IMR-90 (cell line): ENCODE results near the gene HNRNPM. TPM values are rescaled to one million over a fixed set of nuclear protein-coding genes. Genes with fewer than 3 reads are reported as not detected.

Source experiments
- ATAC-seq: fragments of 200-7000 bp; cut with Tn5 transposase; 2 replicates; pipeline ENCODE4 v1.9.1; 2020; ENCODE audit warnings: low read depth, mild to moderate bottlenecking, moderate library complexity
- BruUV-seq: library from RNA; stranded (reverse); fragments of 400-500 nt; replicated peaks from 2 replicates; lab custom pipeline; 2021; lab: Mats Ljungman, UMichigan
- CTCF ChIA-PET: fragments of 300-600 bp; formaldehyde crosslinking; extraction: SDS; loops from one replicate; lab custom pipeline; 2021; ENCODE audit warnings: antibody characterized with exemption; lab: Yijun Ruan, JAX
- POLR2A ChIA-PET: fragments of 300-600 bp; sonication (Branson Sonifier 250); formaldehyde crosslinking; loops from one replicate; lab custom pipeline; 2022; ENCODE audit warnings: antibody characterized with exemption; ENCODE audit not compliant: unreplicated experiment; lab: Charles Lee
- DNase-seq: peaks from one replicate; pipeline ENCODE4 v3.0.0; 2013
- H2AFZ ChIP-seq: replicated peaks from 2 replicates; pipeline ENCODE3; 2013; ENCODE audit warnings: low read length, mild to moderate bottlenecking; ENCODE audit not compliant: poor library complexity
- H2AK5ac ChIP-seq: 2 replicates; pipeline ENCODE4 v1.6.1; 2013; ENCODE audit warnings: low read depth, low read length, inconsistent platforms
- H2AK9ac ChIP-seq: replicated peaks from 2 replicates; pipeline ENCODE3; 2013; ENCODE audit warnings: mild to moderate bottlenecking, low read depth, low read length, moderate library complexity; ENCODE audit not compliant: poor library complexity
- H2BK120ac ChIP-seq: 2 replicates; pipeline ENCODE4 v1.6.1; 2013; ENCODE audit warnings: low read depth, low read length, inconsistent platforms
- H2BK15ac ChIP-seq: 3 replicates; pipeline ENCODE4 v1.6.1; 2013; ENCODE audit warnings: low read depth, low read length, inconsistent platforms
- H2BK20ac ChIP-seq: 2 replicates; pipeline ENCODE4 v1.6.1; 2013; ENCODE audit warnings: low read depth, mild to moderate bottlenecking, inconsistent platforms, low read length, moderate library complexity
- H2BK5ac ChIP-seq: 2 replicates; pipeline ENCODE4 v1.6.1; 2013; ENCODE audit warnings: mild to moderate bottlenecking, low read depth, low read length, inconsistent platforms; ENCODE audit not compliant: poor library complexity, severe bottlenecking
- H3K14ac ChIP-seq: replicated peaks from 2 replicates; pipeline ENCODE4 v1.6.1; 2013; ENCODE audit warnings: low read depth, low read length, inconsistent platforms
- H3K18ac ChIP-seq: 2 replicates; pipeline ENCODE4 v1.6.1; 2013; ENCODE audit warnings: low read depth, low read length, control low read depth
- H3K23ac ChIP-seq: 2 replicates; pipeline ENCODE4 v1.6.1; 2013; ENCODE audit warnings: low read depth, low read length, inconsistent platforms
- H3K27ac ChIP-seq: 2 replicates; pipeline ENCODE4 v1.5.1; 2013; ENCODE audit warnings: mild to moderate bottlenecking, control low read depth, low read length; ENCODE audit not compliant: insufficient read depth
- H3K27me3 ChIP-seq: 2 replicates; pipeline ENCODE4 v1.6.1; 2013; ENCODE audit warnings: low read length; ENCODE audit not compliant: control insufficient read depth, insufficient read depth
- H3K36me3 ChIP-seq: 2 replicates; pipeline ENCODE4 v1.6.1; 2013; ENCODE audit warnings: low read length, mixed read lengths; ENCODE audit not compliant: control insufficient read depth, insufficient read depth
- H3K4ac ChIP-seq: 2 replicates; pipeline ENCODE4 v1.6.1; 2013; ENCODE audit warnings: low read depth, low read length, inconsistent platforms
- H3K4me1 ChIP-seq: 2 replicates; pipeline ENCODE4 v1.6.1; 2013; ENCODE audit warnings: low read length, mixed read lengths; ENCODE audit not compliant: control insufficient read depth, insufficient read depth
- H3K4me2 ChIP-seq: 2 replicates; pipeline ENCODE4 v1.6.1; 2013; ENCODE audit warnings: low read depth, mild to moderate bottlenecking, control low read depth, low read length, moderate library complexity
- H3K4me3 ChIP-seq: 2 replicates; pipeline ENCODE4 v1.5.1; 2013; ENCODE audit warnings: low read depth, mild to moderate bottlenecking, control low read depth, low read length, moderate library complexity; ENCODE audit not compliant: insufficient read depth
- H3K56ac ChIP-seq: 2 replicates; pipeline ENCODE4 v1.6.1; 2013; ENCODE audit warnings: low read length, inconsistent platforms; ENCODE audit not compliant: insufficient read depth; ENCODE audit errors: extremely low read depth
- H3K79me1 ChIP-seq, 2 experiments: 2 replicates each; pipeline ENCODE4 v1.6.1; 2013; ENCODE audit warnings: low read length in 2 of 2, inconsistent platforms in 1 of 2, low read depth in 1 of 2
- H3K9ac ChIP-seq: 2 replicates; pipeline ENCODE4 v1.6.1; 2013; ENCODE audit warnings: low read depth, low read length, control low read depth
- H3K9me1 ChIP-seq: 2 replicates; pipeline ENCODE4 v1.6.1; 2013; ENCODE audit warnings: low read length, inconsistent platforms; ENCODE audit not compliant: insufficient read depth
- H3K9me3 ChIP-seq: 2 replicates; pipeline ENCODE4 v1.6.1; 2013; ENCODE audit warnings: low read length; ENCODE audit not compliant: control insufficient read depth, insufficient read depth
- H4K20me1 ChIP-seq: 2 replicates; pipeline ENCODE4 v1.6.1; 2013; ENCODE audit warnings: low read length, inconsistent platforms; ENCODE audit not compliant: insufficient read depth
- H4K5ac ChIP-seq: 2 replicates; pipeline ENCODE4 v1.6.1; 2013; ENCODE audit warnings: mild to moderate bottlenecking, low read depth, low read length, control low read depth
- H4K8ac ChIP-seq, 2 experiments: 2 replicates each; pipeline ENCODE4 v1.6.1; 2013; ENCODE audit warnings: low read depth in 2 of 2, low read length in 2 of 2, control low read depth in 1 of 2, inconsistent platforms in 1 of 2
- H4K91ac ChIP-seq: 2 replicates; pipeline ENCODE4 v1.6.1; 2013; ENCODE audit warnings: low read depth, low read length, inconsistent platforms; ENCODE audit not compliant: insufficient read depth
- FOS ChIP-seq: fragments of 150-350 bp; IDR thresholded peaks from 2 replicates; pipeline ENCODE4 v1.6.1; 2016; ENCODE audit warnings: low read depth, low read length
- NFE2L2 ChIP-seq: fragments of 150-350 bp; IDR thresholded peaks from 2 replicates; pipeline ENCODE4 v1.6.1; 2016; ENCODE audit warnings: low read depth, mild to moderate bottlenecking, low read length
- RAD21 ChIP-seq: IDR thresholded peaks from 2 replicates; pipeline ENCODE4 v1.6.1; 2012; ENCODE audit warnings: low read length, improper control_type of control experiment
- WGBS, 2 experiments: methylation state at CpG; one replicate each; pipeline versions ENCODE4 v1.1.5 to v1.1.7; 2013; ENCODE audit warnings: missing lambda C conversion rate in 2 of 2; ENCODE audit not compliant: insufficient read length in 1 of 2; ENCODE audit errors: extremely low coverage in 2 of 2; 5-methylcytosine and 5-hydroxymethylcytosine counted together
- dilution Hi-C: fragments of 300-500 bp; cut with HindIII; formaldehyde crosslinking; loops from one replicate; pipeline ENCODE4 v1.14.3; 2018; ENCODE audit warnings: low sequenced_read_pairs; ENCODE audit not compliant: unreplicated experiment
- in situ Hi-C: fragments of 300-500 bp; cut with MboI; formaldehyde crosslinking; loops from 3 replicates; pipeline ENCODE4 v1.14.3; 2019; ENCODE audit warnings: low sequenced_read_pairs, inconsistent platforms, mixed read lengths
- intact Hi-C: fragments of 100-400 bp; cut with micrococcal nuclease; formaldehyde crosslinking; loops from 2 replicates; pipeline ENCODE4 v1.10.0; 2022
- polyA plus RNA-seq, 3 experiments: library from polyadenylated mRNA; depleted of rRNA; stranded (reverse); fragments of >200 nt; gene quantifications; 2 replicates each; pipeline ENCODE4 v1.2.3, GENCODE V29; 2012; ENCODE audit warnings: low replicate concordance in 1 of 3
- total RNA-seq: library from RNA; depleted of rRNA; stranded (reverse); fragments of >200 nt; gene quantifications from 2 replicates; pipeline ENCODE4 v1.2.3, GENCODE V29; 2012

HNRNPM gene
- total and polyA plus RNA-seq, 2 of the 4 experiments (the other 2 are of a cell fraction): 75.6 to 197 TPM

- TF ChIP-seq NFE2L2: no peak
Measured at GRCh38 chr19:8413629-8413995, 31.2 kb upstream of the HNRNPM start (continued).

- Histone ChIP-seq H2BK15ac (no peak overlapping the region), H3K4me1 (peaks cover 4% of the 10 kb centered on the region), H2BK120ac (no peak overlapping the region), H3K4me3 (no peak overlapping the region), H4K8ac (no peak overlapping the region), H2AK9ac (no peak overlapping the region), H3K56ac (no peak overlapping the region), H3K9me3 (no peaks in the 10 kb centered on the region), H3K27me3 (no peaks in the 10 kb centered on the region), H3K14ac (no peak overlapping the region), H2AFZ (no peak overlapping the region), H3K18ac (no peak overlapping the region), H2BK20ac (no peak overlapping the region), H3K4me2 (no peak overlapping the region), H3K9me1 (0 out of 2 replicates have a peak, but pooled peaks cover 5% of the 10 kb centered on the region), H3K79me1 (peaks cover 0 to 7% of the 10 kb centered on the region in 2 experiments; a peak in 3 of 4 replicates), H3K27ac (no peak overlapping the region), H2BK5ac (no peak overlapping the region), H3K36me3 (no peaks in the 10 kb centered on the region), H3K23ac (no peak overlapping the region), H4K20me1 (no peaks in the 10 kb centered on the region), H3K4ac (no peak overlapping the region), H2AK5ac (no peak overlapping the region), H4K91ac (no peak overlapping the region), H3K9ac (no peak overlapping the region), H4K5ac (no peak overlapping the region)
- TF ChIP-seq RAD21 (no peak), FOS (no peak)
- ChIA-PET POLR2A (interaction anchor here (0.6 kb wide), 1 partner anchor 97 kb away, joined by 5 read pairs; no protein-coding TSS in a partner anchor), CTCF (interaction anchor here (0.6 kb wide), 1 partner anchor 57 kb away, joined by 3 read pairs; no protein-coding TSS in a partner anchor)
- intact Hi-C loops: no loop called here
- BruUV-seq: no TSS peak
- dilution Hi-C loops: no loop called here
- in situ Hi-C loops: no loop called here
- ATAC-seq (no peak), DNase-seq (no peak)
- 100% methylated on average over 2 of the region's 4 CpGs; no CpG with 5 or more reads in 1 of the 2 experiments for WGBS, 2 experiments
Measured at GRCh38 chr19:8416796-8417195, 28.0 kb upstream of the HNRNPM start.
